CD4-positive, alpha-beta memory T cell (primary cell): ENCODE data around the gene PXT1. TPM values are rescaled to one million over a fixed set of nuclear protein-coding genes. Genes with fewer than 3 reads are reported as not detected.

Source experiments
- CTCF ChIA-PET: fragments of 350-600 bp; sonication (Branson Sonifier 250); formaldehyde crosslinking; loops from one replicate; lab custom pipeline; 2021; ENCODE audit warnings: inconsistent platforms; ENCODE audit not compliant: partially characterized antibody; lab: Charles Lee
- POLR2A ChIA-PET: fragments of 350-600 bp; sonication (Branson Sonifier 250); formaldehyde crosslinking; loops from one replicate; lab custom pipeline; 2021; ENCODE audit not compliant: partially characterized antibody; lab: Charles Lee
- DNase-seq, 5 donors: peaks; one replicate each; pipeline versions ENCODE4 v3.0.0 to v3.0.0-alpha.2; 2020 to 2022; ENCODE audit warnings: mixed read lengths in 1 of 5
- H3K27ac ChIP-seq: one replicate; pipeline ENCODE4 v1.7.0; 2013; ENCODE audit warnings: low read depth, low read length
- H3K27me3 ChIP-seq: 2 replicates; pipeline ENCODE4 v1.7.0; 2013; ENCODE audit warnings: mild to moderate bottlenecking, low read length, moderate library complexity; ENCODE audit not compliant: insufficient read depth
- H3K36me3 ChIP-seq: 2 replicates; pipeline ENCODE4 v1.7.0; 2013; ENCODE audit warnings: mild to moderate bottlenecking, low read length, moderate library complexity; ENCODE audit not compliant: insufficient read depth
- H3K4me1 ChIP-seq: 2 replicates; pipeline ENCODE4 v1.7.0; 2013; ENCODE audit warnings: mild to moderate bottlenecking, low read length, moderate library complexity; ENCODE audit not compliant: insufficient read depth
- H3K4me3 ChIP-seq, 2 donors: one replicate each; pipeline ENCODE4 v1.7.0; 2013; ENCODE audit warnings: low read length in 2 of 2, mild to moderate bottlenecking in 1 of 2
- H3K9me3 ChIP-seq, 2 donors: one replicate each; pipeline ENCODE4 v1.7.0; 2013; ENCODE audit warnings: low read length in 2 of 2, control low read depth in 1 of 2; ENCODE audit not compliant: control insufficient read depth in 1 of 2
- H3K27ac Mint-ChIP-seq, 7 donors: one replicate each; pipeline ENCODE4 v1.8.0; 2020 to 2021; ENCODE audit warnings: mixed read lengths in 7 of 7, mild to moderate bottlenecking in 6 of 7, inconsistent platforms in 3 of 7, moderate library complexity in 3 of 7
- H3K27me3 Mint-ChIP-seq, 2 donors: one replicate each; pipeline ENCODE4 v1.8.0; 2020 to 2021; ENCODE audit warnings: mixed read lengths in 2 of 2
- H3K36me3 Mint-ChIP-seq, 2 donors: one replicate each; pipeline ENCODE4 v1.8.0; 2020 to 2021; ENCODE audit warnings: mixed read lengths in 2 of 2, inconsistent platforms in 1 of 2, mild to moderate bottlenecking in 1 of 2
- H3K4me1 Mint-ChIP-seq, 4 donors: one replicate each; pipeline ENCODE4 v1.8.0; 2020 to 2021; ENCODE audit warnings: mixed read lengths in 4 of 4, mild to moderate bottlenecking in 1 of 4
- H3K4me3 Mint-ChIP-seq, 8 donors: one replicate each; pipeline ENCODE4 v1.8.0; 2020 to 2021; ENCODE audit warnings: mixed read lengths in 8 of 8, mild to moderate bottlenecking in 7 of 8, moderate library complexity in 6 of 8, inconsistent platforms in 3 of 8
- H3K9me3 Mint-ChIP-seq, 8 donors: one replicate each; pipeline ENCODE4 v1.8.0; 2020 to 2021; ENCODE audit warnings: mixed read lengths in 8 of 8, mild to moderate bottlenecking in 5 of 8, inconsistent platforms in 3 of 8, moderate library complexity in 1 of 8
- intact Hi-C: fragments of 100-400 bp; cut with micrococcal nuclease; formaldehyde crosslinking; loops from one replicate; pipeline ENCODE4 v1.15.1; 2023
- polyA plus RNA-seq, 2 donors: library from polyadenylated mRNA; unstranded; fragments of 300-500 nt; fragmentation: Illumina TruSeq; gene quantifications; one replicate each; pipeline ENCODE4 v1.2.3, GENCODE V29; 2021
- total RNA-seq, 2 experiments: library from RNA; stranded (reverse); gene quantifications; one replicate each; pipeline ENCODE4 v1.2.3, GENCODE V29; 2021

The PXT1 gene
- total and polyA plus RNA-seq, 4 experiments from 2014 or later = 0.25 TPM; not detected in 3

DNA sequence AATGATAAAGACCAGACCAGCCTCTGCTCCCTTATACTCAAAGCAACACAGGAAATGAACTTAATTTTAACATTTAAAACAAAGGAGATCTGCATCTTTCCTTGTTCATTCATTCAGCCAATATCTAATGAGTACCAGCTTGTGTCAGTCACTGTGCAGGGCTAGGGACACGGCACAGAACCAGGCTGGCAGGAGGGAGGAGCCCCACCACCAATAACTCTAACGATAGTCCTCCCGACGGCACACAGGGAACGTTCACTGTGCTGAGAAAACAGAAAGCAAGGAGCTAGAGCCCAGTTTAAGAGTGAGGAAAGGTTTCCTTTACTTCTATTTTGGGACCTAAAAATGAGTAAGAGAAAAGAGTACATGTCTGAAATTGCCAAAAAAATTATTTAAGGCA lies 65.1 kb downstream of the PXT1 start:
- Histone ChIP-seq H3K27ac (no peak overlapping the region), H3K9me3 (no peaks in the 10 kb centered on the region), H3K4me3 (no peak overlapping the region), H3K4me1 (no peaks in the 10 kb centered on the region), H3K27me3 (no peaks in the 10 kb centered on the region), H3K36me3 (no peaks in the 10 kb centered on the region)
- Mint-ChIP-seq H3K27me3 (no peaks in the 10 kb centered on the region), H3K4me1 (peaks cover 2 to 11% (median 7%) of the 10 kb centered on the region in 4 donors), H3K36me3 (peaks cover 4 to 8% of the 10 kb centered on the region in 2 donors), H3K9me3 (no peaks in the 10 kb centered on the region), H3K27ac (peak overlapping the region in 1 of 7 donors; percentile 27), H3K4me3 (peak overlapping the region in 1 of 8 donors; percentile 20)
- ChIA-PET CTCF (no interaction called here), POLR2A (no interaction called here)
- intact Hi-C loops = no loop called here
- no peak for DNase-seq

GRCh38 chr6:36376742-36377141 lies 65.9 kb downstream of the PXT1 start:
- H3K36me3 ChIP-seq = no peaks in the 10 kb centered on the region
- H3K9me3 ChIP-seq = no peaks in the 10 kb centered on the region
- H3K4me3 Mint-ChIP-seq = no peak overlapping the region
- peaks cover 2 to 11% (median 7%) of the 10 kb centered on the region in 4 donors for H3K4me1 Mint-ChIP-seq
- POLR2A ChIA-PET = no interaction called here
- H3K27me3 Mint-ChIP-seq = peaks cover 0 to 2% of the 10 kb centered on the region in 2 donors
- no peaks in the 10 kb centered on the region for H3K4me1 ChIP-seq
- intact Hi-C loops = no loop called here
- CTCF ChIA-PET = no interaction called here
- no peaks in the 10 kb centered on the region for H3K9me3 Mint-ChIP-seq
- H3K27ac Mint-ChIP-seq = no peak overlapping the region
- no peak for DNase-seq
- H3K36me3 Mint-ChIP-seq = peaks cover 11 to 17% of the 10 kb centered on the region in 2 donors
- H3K4me3 ChIP-seq = no peak overlapping the region
- no peak overlapping the region for H3K27ac ChIP-seq
- H3K27me3 ChIP-seq = no peaks in the 10 kb centered on the region

DNA sequence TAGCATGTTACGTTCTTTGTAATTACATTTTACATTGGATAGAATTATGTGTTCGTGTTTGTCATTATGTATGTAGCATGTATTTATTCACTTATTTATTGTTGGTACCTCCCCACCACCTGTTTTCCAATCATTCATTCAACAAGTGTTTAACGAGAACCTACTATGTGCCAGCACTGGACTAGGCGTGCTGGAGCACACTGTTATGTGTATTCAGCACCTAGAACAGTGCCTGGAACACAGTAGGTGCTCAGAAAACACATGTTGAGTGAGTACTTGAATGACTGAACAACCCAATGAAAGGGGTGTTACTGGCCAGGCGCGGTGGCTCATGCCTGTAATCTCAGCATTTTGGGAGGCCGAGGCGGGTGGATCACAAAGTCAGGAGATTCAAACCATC lies 66.5 kb downstream of the PXT1 start:
- no peak overlapping the region for H3K4me3 Mint-ChIP-seq
- H3K9me3 Mint-ChIP-seq = no peaks in the 10 kb centered on the region
- CTCF ChIA-PET = no interaction called here
- Histone ChIP-seq H3K9me3 (no peaks in the 10 kb centered on the region), H3K36me3 (no peaks in the 10 kb centered on the region), H3K4me3 (no peak overlapping the region), H3K4me1 (no peaks in the 10 kb centered on the region), H3K27ac (no peak overlapping the region), H3K27me3 (no peaks in the 10 kb centered on the region)
- no peak overlapping the region for H3K27ac Mint-ChIP-seq
- no peak for DNase-seq
- H3K36me3 Mint-ChIP-seq = peaks cover 12 to 18% of the 10 kb centered on the region in 2 donors
- H3K4me1 Mint-ChIP-seq = peaks cover 2 to 11% (median 7%) of the 10 kb centered on the region in 4 donors
- POLR2A ChIA-PET = no interaction called here
- peaks cover 0 to 2% of the 10 kb centered on the region in 2 donors for H3K27me3 Mint-ChIP-seq
- intact Hi-C loops = no loop called here

- Histone ChIP-seq H3K4me3 (no peak overlapping the region), H3K27me3 (no peaks in the 10 kb centered on the region), H3K4me1 (no peaks in the 10 kb centered on the region), H3K36me3 (no peaks in the 10 kb centered on the region), H3K27ac (no peak overlapping the region), H3K9me3 (no peaks in the 10 kb centered on the region)
- no peak for DNase-seq
- Mint-ChIP-seq H3K27ac (no peak overlapping the region), H3K9me3 (no peaks in the 10 kb centered on the region), H3K4me1 (peaks cover 2 to 11% (median 7%) of the 10 kb centered on the region in 4 donors), H3K4me3 (no peak overlapping the region), H3K27me3 (peaks cover 0 to 2% of the 10 kb centered on the region in 2 donors), H3K36me3 (peaks cover 12 to 21% of the 10 kb centered on the region in 2 donors)
- POLR2A ChIA-PET = no interaction called here
- CTCF ChIA-PET = no interaction called here
- intact Hi-C loops = no loop called here
Observed at GRCh38 chr6:36375644-36376155, 67.0 kb downstream of the PXT1 start.

GRCh38 chr6:36374972-36375371 lies 67.7 kb downstream of the PXT1 start:
- Histone ChIP-seq H3K27me3 (no peaks in the 10 kb centered on the region), H3K4me3 (no peak overlapping the region), H3K36me3 (no peaks in the 10 kb centered on the region), H3K27ac (no peak overlapping the region), H3K4me1 (no peaks in the 10 kb centered on the region), H3K9me3 (no peaks in the 10 kb centered on the region)
- peaks cover 2 to 11% (median 7%) of the 10 kb centered on the region in 4 donors for H3K4me1 Mint-ChIP-seq
- H3K36me3 Mint-ChIP-seq = peaks cover 12 to 24% of the 10 kb centered on the region in 2 donors
- no peak for DNase-seq
- no peak overlapping the region for H3K4me3 Mint-ChIP-seq
- intact Hi-C loops = no loop called here
- ChIA-PET CTCF (no interaction called here), POLR2A (no interaction called here)
- H3K27ac Mint-ChIP-seq = peak overlapping the region in 1 of 7 donors; percentile 10
- no peaks in the 10 kb centered on the region for H3K9me3 Mint-ChIP-seq
- peaks cover 0 to 2% of the 10 kb centered on the region in 2 donors for H3K27me3 Mint-ChIP-seq

DNA sequence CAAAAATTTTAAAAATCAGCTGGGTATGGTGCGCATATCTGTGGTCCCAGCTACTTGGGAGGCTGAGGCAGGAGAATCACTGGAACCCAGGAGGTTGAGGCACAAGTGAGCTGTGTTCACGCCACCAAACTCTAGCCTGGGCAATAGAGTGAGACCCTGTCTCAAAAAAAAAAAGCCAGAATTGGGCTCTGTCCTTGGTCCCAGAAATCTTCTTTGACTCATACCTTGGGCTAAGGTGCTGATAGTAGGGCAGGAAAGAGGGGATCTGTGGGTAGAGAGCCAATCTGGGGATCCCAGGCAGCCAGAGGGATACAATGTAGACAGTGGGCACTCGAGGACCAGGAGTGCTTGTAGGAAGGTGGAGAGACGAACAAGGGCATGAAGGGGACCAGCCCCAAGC lies 68.5 kb downstream of the PXT1 start:
- H3K4me1 ChIP-seq = no peaks in the 10 kb centered on the region
- Mint-ChIP-seq H3K27me3 (peaks cover 0 to 2% of the 10 kb centered on the region in 2 donors), H3K9me3 (no peaks in the 10 kb centered on the region), H3K4me1 (peaks cover 2 to 11% (median 7%) of the 10 kb centered on the region in 4 donors), H3K36me3 (peaks cover 12 to 27% of the 10 kb centered on the region in 2 donors), H3K27ac (no peak overlapping the region), H3K4me3 (no peak overlapping the region)
- no peaks in the 10 kb centered on the region for H3K36me3 ChIP-seq
- no peaks in the 10 kb centered on the region for H3K9me3 ChIP-seq
- ChIA-PET POLR2A (no interaction called here), CTCF (interaction anchor here (1.2 kb wide), 2 partner anchors 33 to 71 kb away, joined by 4 read pairs; no protein-coding TSS in a partner anchor)
- H3K27me3 ChIP-seq = no peaks in the 10 kb centered on the region
- H3K4me3 ChIP-seq = no peak overlapping the region
- no peak overlapping the region for H3K27ac ChIP-seq
- intact Hi-C loops = no loop called here
- DNase-seq = no peak

- intact Hi-C loops = no loop called here
- peaks cover 0 to 7% (median 5%) of the 10 kb centered on the region in 4 donors for H3K4me1 Mint-ChIP-seq
- H3K4me3 ChIP-seq = no peak overlapping the region
- no peaks in the 10 kb centered on the region for H3K27me3 ChIP-seq
- no peaks in the 10 kb centered on the region for H3K4me1 ChIP-seq
- H3K36me3 ChIP-seq = no peaks in the 10 kb centered on the region
- H3K4me3 Mint-ChIP-seq = no peak overlapping the region
- H3K27ac Mint-ChIP-seq = no peak overlapping the region
- ChIA-PET POLR2A (no interaction called here), CTCF (interaction anchor here (1.2 kb wide), 2 partner anchors 32 to 70 kb away, joined by 4 read pairs; no protein-coding TSS in a partner anchor)
- no peaks in the 10 kb centered on the region for H3K9me3 ChIP-seq
- DNase-seq = no peak
- H3K27ac ChIP-seq = no peak overlapping the region
- H3K9me3 Mint-ChIP-seq = no peaks in the 10 kb centered on the region
- peaks cover 0 to 2% of the 10 kb centered on the region in 2 donors for H3K27me3 Mint-ChIP-seq
- peaks cover 12 to 30% of the 10 kb centered on the region in 2 donors for H3K36me3 Mint-ChIP-seq
Observed at GRCh38 chr6:36373368-36374019, 69.2 kb downstream of the PXT1 start.
